Hematopoietic multipotent progenitor cell treated with erythropoietin and hydrocortisone succinate and interleukin-3 and kit ligand, for 4 days (in vitro differentiated cells): ENCODE results near the gene ARHGEF4.
"Not testable (repeated sequence)": the region's sequence is repeated elsewhere in the genome, so short reads cannot be mapped to it uniquely, and the experiment has no call there.

Source experiments
- DNase-seq: peaks from one replicate; pipeline ENCODE4 v3.0.0-alpha.2; 2015

The ARHGEF4 gene

GRCh38 chr2:130887643-130888042 is 50.9 kb downstream of the ARHGEF4 start:
- DNase-seq = no peak

GRCh38 chr2:130890941-130891669 is 54.4 kb downstream of the ARHGEF4 start:
- no peak for DNase-seq

- DNase-seq = no peak
Measured at GRCh38 chr2:130891966-130892365, 55.3 kb downstream of the ARHGEF4 start.

GRCh38 chr2:130892793-130893785 is 56.4 kb downstream of the ARHGEF4 start:
- DNase-seq = no peak

- no peak for DNase-seq
Measured at GRCh38 chr2:130894326-130894942, 57.7 kb downstream of the ARHGEF4 start.

GRCh38 chr2:130896813-130897212 is 60.1 kb downstream of the ARHGEF4 start:
- DNase-seq = no peak

GRCh38 chr2:130898553-130898952 is 61.8 kb downstream of the ARHGEF4 start:
- no peak for DNase-seq

- no peak for DNase-seq
Measured at GRCh38 chr2:130899306-130899705, 62.6 kb downstream of the ARHGEF4 start.

- DNase-seq = no peak
Measured at GRCh38 chr2:130901061-130901460, 64.3 kb downstream of the ARHGEF4 start.

GRCh38 chr2:130901626-130902025 is 64.9 kb downstream of the ARHGEF4 start:
- DNase-seq = not testable (repeated sequence)

GRCh38 chr2:130908832-130909231 is 72.1 kb downstream of the ARHGEF4 start:
- no peak for DNase-seq

- no peak for DNase-seq
Measured at GRCh38 chr2:130910931-130911330, 74.2 kb downstream of the ARHGEF4 start.

- DNase-seq = no peak
Measured at GRCh38 chr2:130911482-130911881, 74.8 kb downstream of the ARHGEF4 start.

GRCh38 chr2:130911996-130912395 is 75.3 kb downstream of the ARHGEF4 start:
- DNase-seq = no peak

GRCh38 chr2:130912471-130912870 is 75.8 kb downstream of the ARHGEF4 start:
- no peak for DNase-seq

- no peak for DNase-seq
Measured at GRCh38 chr2:130913891-130914290, 77.2 kb downstream of the ARHGEF4 start.

- DNase-seq = no peak
Measured at GRCh38 chr2:130915149-130915548, 78.4 kb downstream of the ARHGEF4 start.

GRCh38 chr2:130915595-130916437 is 79.1 kb downstream of the ARHGEF4 start:
- DNase-seq = no peak

GRCh38 chr2:130916438-130916705 is 79.7 kb downstream of the ARHGEF4 start:
- DNase-seq = no peak

GRCh38 chr2:130917006-130917688 is 80.4 kb downstream of the ARHGEF4 start:
- no peak for DNase-seq

GRCh38 chr2:130918393-130918792 is 81.7 kb downstream of the ARHGEF4 start:
- no peak for DNase-seq
